ENCODE measurements around the gene CCDC170. TPM values are rescaled to one million over a fixed set of nuclear protein-coding genes. Genes with fewer than 3 reads are reported as not detected.
"Not testable (repeated sequence)": the region's sequence is repeated elsewhere in the genome, so short reads cannot be mapped to it uniquely, and the experiment has no call there.

The CCDC170 gene
- total RNA-seq, 2 donors from 2014 or later: not detected

GRCh38 chr6:151501511-151502136 lies 7.8 kb downstream of the CCDC170 start:
- Mint-ChIP-seq H3K27ac (no peak overlapping the region), H3K4me1 (peaks cover 6% of the 10 kb centered on the region)
- ATAC-seq: no peak

GRCh38 chr6:151502499-151502898 lies 8.7 kb downstream of the CCDC170 start:
- H3K4me3 Mint-ChIP-seq: no peak overlapping the region
- peaks cover 3% of the 10 kb centered on the region for H3K36me3 Mint-ChIP-seq (ENCODE audit: low read depth)
- peak overlapping the region; percentile 24 for H3K27ac Mint-ChIP-seq
- peaks cover 6% of the 10 kb centered on the region for H3K4me1 Mint-ChIP-seq
- H3K9me3 ChIP-seq (ENCODE audit: control insufficient read depth, low read length, poor library complexity, severe bottlenecking): no peaks in the 10 kb centered on the region
- no peak for ATAC-seq
- no peak for DNase-seq
- peaks cover 5% of the 10 kb centered on the region for H3K27me3 Mint-ChIP-seq

More at GRCh38 chr6:151501511-151502136, 7.8 kb downstream of the CCDC170 start:
- H3K9me3 ChIP-seq (ENCODE audit: control insufficient read depth, low read length, poor library complexity, severe bottlenecking): no peaks in the 10 kb centered on the region
- no peak for DNase-seq
- H3K4me3 Mint-ChIP-seq: no peak overlapping the region
- peaks cover 3% of the 10 kb centered on the region for H3K36me3 Mint-ChIP-seq (ENCODE audit: low read depth)
- peaks cover 5% of the 10 kb centered on the region for H3K27me3 Mint-ChIP-seq

DNA sequence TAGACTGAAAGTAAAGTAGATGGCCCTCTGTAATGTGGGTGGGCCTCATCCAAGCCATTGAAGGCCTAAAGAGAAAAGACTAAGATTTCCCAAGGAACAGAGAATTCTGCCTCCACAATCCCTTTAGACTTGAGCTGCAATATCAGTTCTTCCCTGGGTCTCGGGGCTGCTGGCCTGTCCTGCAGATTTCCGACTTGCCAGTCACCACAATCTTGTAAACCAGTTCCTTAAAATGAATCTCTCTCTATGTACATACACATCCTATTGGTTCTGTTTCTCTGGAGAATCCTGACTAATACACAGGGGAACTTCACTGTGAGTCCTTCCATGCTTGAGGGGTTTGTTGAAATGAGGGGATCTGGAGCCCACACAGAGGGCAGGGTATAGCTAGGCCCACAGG lies 12.9 kb downstream of the CCDC170 start:
- no peaks in the 10 kb centered on the region for H3K36me3 Mint-ChIP-seq (ENCODE audit: low read depth)
- H3K27ac Mint-ChIP-seq: no peak overlapping the region
- no peak for ATAC-seq
- no peaks in the 10 kb centered on the region for H3K4me1 Mint-ChIP-seq
- H3K4me3 Mint-ChIP-seq: no peak overlapping the region
- H3K9me3 ChIP-seq (ENCODE audit: control insufficient read depth, low read length, poor library complexity, severe bottlenecking): no peaks in the 10 kb centered on the region
- H3K27me3 Mint-ChIP-seq: peaks cover 3% of the 10 kb centered on the region
- no peak for DNase-seq

DNA sequence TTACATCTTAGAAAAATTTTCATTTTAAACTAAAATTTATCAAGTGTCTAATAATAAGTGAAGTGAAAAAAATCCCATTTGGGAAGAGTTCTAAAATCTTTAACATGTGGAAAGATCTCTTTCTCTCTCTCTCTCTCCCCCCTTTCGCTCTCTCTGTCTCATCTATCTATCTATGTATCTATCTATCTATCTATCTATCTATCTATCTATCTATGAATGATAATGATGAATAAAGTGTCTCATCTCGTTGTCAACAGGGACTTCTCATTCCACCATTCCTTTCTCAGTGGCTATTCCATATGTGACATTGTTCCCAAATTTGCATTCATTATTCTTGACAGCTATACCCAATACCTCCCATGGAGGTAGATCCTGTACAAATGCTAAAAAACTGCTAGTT lies 15.2 kb downstream of the CCDC170 start:
- no peak overlapping the region for H3K4me3 Mint-ChIP-seq
- no peaks in the 10 kb centered on the region for H3K36me3 Mint-ChIP-seq (ENCODE audit: low read depth)
- no peaks in the 10 kb centered on the region for H3K4me1 Mint-ChIP-seq
- no peaks in the 10 kb centered on the region for H3K27me3 Mint-ChIP-seq
- H3K9me3 ChIP-seq (ENCODE audit: control insufficient read depth, low read length, poor library complexity, severe bottlenecking): no peaks in the 10 kb centered on the region
- ATAC-seq (no peak), DNase-seq (no peak)
- H3K27ac Mint-ChIP-seq: no peak overlapping the region

DNA sequence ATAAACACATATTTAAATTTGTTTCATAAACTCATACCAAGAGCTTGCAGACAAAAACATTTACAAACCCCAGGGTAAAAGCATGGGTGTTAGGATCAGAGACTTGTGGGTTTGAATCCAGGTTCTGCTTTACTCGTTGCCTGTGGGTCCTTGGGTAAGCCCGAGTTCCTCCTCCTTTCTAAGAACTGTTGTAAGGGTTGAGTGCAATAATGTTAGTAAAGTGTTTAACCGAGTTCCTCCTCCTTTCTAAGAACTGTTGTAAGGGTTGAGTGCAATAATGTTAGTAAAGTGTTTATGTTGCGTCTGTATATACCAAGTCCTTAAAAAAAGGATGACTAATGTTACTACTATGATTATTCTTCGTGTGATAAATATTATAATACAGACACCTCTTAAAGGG lies 18.7 kb downstream of the CCDC170 start:
- no peaks in the 10 kb centered on the region for H3K36me3 Mint-ChIP-seq (ENCODE audit: low read depth)
- no peak overlapping the region for H3K27ac Mint-ChIP-seq
- ATAC-seq (no peak), DNase-seq (no peak)
- H3K4me3 Mint-ChIP-seq: no peak overlapping the region
- no peaks in the 10 kb centered on the region for H3K4me1 Mint-ChIP-seq
- H3K9me3 ChIP-seq (ENCODE audit: control insufficient read depth, low read length, poor library complexity, severe bottlenecking): no peaks in the 10 kb centered on the region
- H3K27me3 Mint-ChIP-seq: no peaks in the 10 kb centered on the region

- no peaks in the 10 kb centered on the region for H3K4me1 Mint-ChIP-seq
- H3K4me3 Mint-ChIP-seq: no peak overlapping the region
- H3K36me3 Mint-ChIP-seq (ENCODE audit: low read depth): no peaks in the 10 kb centered on the region
- H3K9me3 ChIP-seq (ENCODE audit: control insufficient read depth, low read length, poor library complexity, severe bottlenecking): no peaks in the 10 kb centered on the region
- H3K27ac Mint-ChIP-seq: no peak overlapping the region
- H3K27me3 Mint-ChIP-seq: no peaks in the 10 kb centered on the region
- ATAC-seq (no peak), DNase-seq (no peak)
Observed at GRCh38 chr6:151514000-151514730, 20.3 kb downstream of the CCDC170 start.

DNA sequence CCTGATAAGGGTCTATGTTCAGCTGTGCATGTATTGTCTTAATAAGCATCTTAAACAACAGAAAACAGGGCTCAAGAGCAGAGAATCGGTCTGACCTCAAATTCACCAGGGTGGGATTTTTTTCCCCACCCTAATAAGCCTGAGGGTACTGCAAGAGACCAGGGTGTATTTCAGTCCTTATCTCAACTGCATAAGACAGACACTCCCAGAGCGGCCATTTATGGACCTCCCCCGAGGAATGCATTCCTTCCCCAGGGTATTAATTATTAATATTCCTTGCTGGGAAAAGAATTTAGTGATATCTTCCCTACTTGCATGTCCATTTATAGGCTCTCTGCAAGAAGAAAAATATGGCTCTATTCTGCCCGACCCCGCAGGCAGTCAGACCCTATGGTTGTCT lies 25.2 kb downstream of the CCDC170 start:
- H3K27me3 Mint-ChIP-seq; H3K4me1 Mint-ChIP-seq; H3K36me3 Mint-ChIP-seq (ENCODE audit: low read depth); DNase-seq; H3K4me3 Mint-ChIP-seq; H3K27ac Mint-ChIP-seq; H3K9me3 ChIP-seq (ENCODE audit: control insufficient read depth, low read length, poor library complexity, severe bottlenecking); ATAC-seq: not testable (repeated sequence)

GRCh38 chr6:151523034-151523433 lies 29.2 kb downstream of the CCDC170 start:
- Mint-ChIP-seq H3K4me1 (no peaks in the 10 kb centered on the region), H3K36me3 (ENCODE audit: low read depth) (no peaks in the 10 kb centered on the region), H3K27me3 (no peaks in the 10 kb centered on the region)

GRCh38 chr6:151524059-151524458 lies 30.2 kb downstream of the CCDC170 start:
- no peak overlapping the region for H3K4me3 Mint-ChIP-seq
- no peaks in the 10 kb centered on the region for H3K4me1 Mint-ChIP-seq
- H3K36me3 Mint-ChIP-seq (ENCODE audit: low read depth): no peaks in the 10 kb centered on the region
- H3K9me3 ChIP-seq (ENCODE audit: control insufficient read depth, low read length, poor library complexity, severe bottlenecking): no peaks in the 10 kb centered on the region
- no peak overlapping the region for H3K27ac Mint-ChIP-seq
- DNase-seq: no peak
- no peak for ATAC-seq
- H3K27me3 Mint-ChIP-seq: no peaks in the 10 kb centered on the region

More at GRCh38 chr6:151523034-151523433, 29.2 kb downstream of the CCDC170 start:
- DNase-seq (no peak), ATAC-seq (no peak)
- no peaks in the 10 kb centered on the region for H3K9me3 ChIP-seq (ENCODE audit: control insufficient read depth, low read length, poor library complexity, severe bottlenecking)
- Mint-ChIP-seq H3K4me3 (no peak overlapping the region), H3K27ac (no peak overlapping the region)

DNA sequence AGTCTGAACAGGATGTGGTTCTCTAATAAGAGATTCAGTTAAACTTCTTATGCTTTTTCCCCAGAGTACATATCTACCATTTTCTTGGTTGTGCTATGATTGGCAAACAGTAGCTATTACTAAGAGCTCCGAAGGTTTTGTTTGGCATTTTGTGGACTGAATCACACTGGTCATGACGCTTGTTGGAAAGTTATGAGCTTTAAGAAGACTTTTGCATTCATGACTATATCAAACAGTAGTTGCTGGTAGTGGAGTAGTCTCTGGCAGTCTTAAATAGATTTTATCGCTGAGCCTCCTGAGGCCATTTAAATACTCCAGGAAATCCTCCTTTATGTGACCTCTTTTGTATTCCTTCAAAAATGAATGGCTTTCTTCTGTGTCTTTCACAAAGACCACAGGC lies 40.8 kb downstream of the CCDC170 start:
- ATAC-seq (no peak), DNase-seq (no peak)
- Mint-ChIP-seq H3K4me3 (no peak overlapping the region), H3K4me1 (no peaks in the 10 kb centered on the region), H3K36me3 (ENCODE audit: low read depth) (no peaks in the 10 kb centered on the region), H3K27me3 (no peaks in the 10 kb centered on the region), H3K27ac (no peak overlapping the region)
- H3K9me3 ChIP-seq (ENCODE audit: control insufficient read depth, low read length, poor library complexity, severe bottlenecking): no peaks in the 10 kb centered on the region

DNA sequence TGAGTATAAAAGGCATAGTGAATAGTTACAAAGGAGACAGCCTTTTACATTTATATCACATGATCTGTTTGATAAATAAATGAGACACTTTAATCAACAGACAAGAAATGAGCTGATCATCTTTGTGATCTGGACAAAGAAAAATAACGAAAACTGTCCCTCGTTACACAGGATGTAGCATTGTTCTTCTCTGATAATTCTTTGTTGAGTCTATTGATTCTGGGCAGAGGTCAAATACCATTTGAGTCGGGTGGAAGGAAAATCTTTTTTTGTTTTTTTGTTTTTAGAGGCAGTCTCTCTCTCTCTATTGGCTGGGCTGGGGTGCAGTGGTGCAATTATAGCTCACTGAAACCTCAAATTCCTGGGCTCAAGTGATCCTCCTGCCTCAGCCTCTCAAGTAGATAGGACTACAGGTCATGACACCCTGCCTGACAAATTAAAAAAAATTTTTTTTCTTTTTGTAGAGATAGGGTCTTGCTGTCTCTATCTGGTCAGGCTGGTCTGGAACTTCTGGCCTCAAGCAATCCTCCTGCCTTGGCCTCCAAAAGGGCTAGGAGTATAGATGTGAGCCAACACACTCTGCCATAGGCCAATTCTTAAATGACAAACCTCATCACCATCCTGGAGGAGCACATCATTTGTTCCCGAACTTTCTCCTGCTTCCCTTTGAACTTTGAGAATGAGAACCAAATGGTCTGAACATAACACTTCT lies 41.8 kb downstream of the CCDC170 start:
- Mint-ChIP-seq H3K27ac (no peak overlapping the region), H3K4me1 (no peaks in the 10 kb centered on the region), H3K4me3 (no peak overlapping the region), H3K36me3 (ENCODE audit: low read depth) (no peaks in the 10 kb centered on the region), H3K27me3 (no peaks in the 10 kb centered on the region)
- no peak for DNase-seq
- ATAC-seq: no peak
- no peaks in the 10 kb centered on the region for H3K9me3 ChIP-seq (ENCODE audit: control insufficient read depth, low read length, poor library complexity, severe bottlenecking)

- ATAC-seq (no peak), DNase-seq (no peak)
- no peaks in the 10 kb centered on the region for H3K9me3 ChIP-seq (ENCODE audit: control insufficient read depth, low read length, poor library complexity, severe bottlenecking)
- Mint-ChIP-seq H3K36me3 (ENCODE audit: low read depth) (no peaks in the 10 kb centered on the region), H3K4me3 (no peak overlapping the region), H3K4me1 (no peaks in the 10 kb centered on the region), H3K27ac (no peak overlapping the region), H3K27me3 (no peaks in the 10 kb centered on the region)
Observed at GRCh38 chr6:151536188-151536479, 42.3 kb downstream of the CCDC170 start.

DNA sequence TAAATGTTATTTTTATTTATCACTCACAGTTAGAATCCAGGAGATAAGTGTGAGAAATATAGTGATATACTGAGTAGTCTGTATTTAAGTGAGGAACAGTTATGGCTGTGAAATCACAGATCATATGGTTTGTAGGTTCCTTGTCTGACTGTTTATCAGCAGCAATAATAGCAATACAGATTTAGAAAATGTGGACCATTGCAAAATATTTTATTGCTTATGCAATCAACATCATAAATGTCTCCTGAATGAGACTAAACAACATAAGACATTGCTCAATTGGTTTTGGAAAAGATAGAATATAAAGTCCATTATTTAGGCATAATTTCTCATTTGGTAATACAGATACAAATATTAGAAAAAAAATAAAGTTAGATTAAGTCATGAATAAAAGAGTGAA lies 43.7 kb downstream of the CCDC170 start:
- no peaks in the 10 kb centered on the region for H3K9me3 ChIP-seq (ENCODE audit: control insufficient read depth, low read length, poor library complexity, severe bottlenecking)
- no peaks in the 10 kb centered on the region for H3K27me3 Mint-ChIP-seq
- DNase-seq: no peak
- no peak for ATAC-seq
- no peak overlapping the region for H3K27ac Mint-ChIP-seq
- no peaks in the 10 kb centered on the region for H3K4me1 Mint-ChIP-seq
- H3K4me3 Mint-ChIP-seq: no peak overlapping the region
- no peaks in the 10 kb centered on the region for H3K36me3 Mint-ChIP-seq (ENCODE audit: low read depth)

Measured in T-helper 17 cell (primary cell).